ENCODE data around the gene SPACA7. TPM values are rescaled to one million over a fixed set of nuclear protein-coding genes. Genes with fewer than 3 reads are reported as not detected.

Gene SPACA7
- total RNA-seq, 1 experiment from 2014 or later: not detected

DNA sequence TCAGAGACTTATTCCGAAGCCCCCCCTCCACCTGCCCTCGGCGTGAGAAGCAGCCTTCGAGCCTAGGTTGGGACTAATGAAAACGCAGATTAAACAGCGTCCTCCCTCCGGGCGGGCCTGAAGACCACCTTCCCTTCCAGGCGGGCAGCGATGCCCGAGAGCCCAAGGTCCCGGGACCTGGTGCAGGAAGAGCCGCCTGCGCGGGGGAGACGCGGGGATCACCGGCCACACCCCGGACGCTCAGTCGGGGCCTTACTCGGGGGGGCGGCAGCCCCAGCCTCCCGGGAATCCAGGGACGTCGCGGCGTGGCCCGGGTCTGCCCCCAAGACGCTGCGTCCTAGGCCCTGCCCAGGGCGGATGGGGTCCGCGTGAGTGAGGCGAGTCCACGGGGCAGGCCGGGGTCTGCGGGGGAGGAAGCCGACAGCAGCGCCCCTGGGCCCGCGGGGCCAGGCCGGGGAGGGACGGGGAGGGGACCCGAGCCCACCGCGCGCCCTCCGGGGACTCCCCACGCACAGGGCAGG is 33.3 kb upstream of the SPACA7 start:
- TF ChIP-seq, protein P1, sequence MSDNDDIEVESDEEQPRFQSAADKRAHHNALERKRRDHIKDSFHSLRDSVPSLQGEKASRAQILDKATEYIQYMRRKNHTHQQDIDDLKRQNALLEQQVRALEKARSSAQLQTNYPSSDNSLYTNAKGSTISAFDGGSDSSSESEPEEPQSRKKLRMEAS (IDR thresholded peaks at IDR 0.05): no peak
- no peak for TF ChIP-seq SP1 (IDR thresholded peaks at IDR 0.05; ENCODE audit: low read depth)
- Histone ChIP-seq H3K79me2 (ENCODE audit: insufficient read depth, low read length) (no peaks in the 10 kb centered on the region), H3K9me3 (ENCODE audit: control insufficient read depth in 1 of 2, insufficient read depth in 1 of 2, low read depth in 1 of 2, low read length in 2 of 2) (no peaks in the 10 kb centered on the region), H3K9ac (ENCODE audit: low read length) (no peak overlapping the region), H3K27me3 (ENCODE audit: insufficient read depth, low read length) (peaks cover 58% of the 10 kb centered on the region), H4K20me1 (ENCODE audit: insufficient read depth) (no peaks in the 10 kb centered on the region), H3K4me2 (ENCODE audit: low read length) (no peak overlapping the region), H3K4me1 (ENCODE audit: control insufficient read depth in 1 of 2, insufficient read depth in 2 of 2, low read length in 2 of 2) (peaks cover 0 to 6% of the 10 kb centered on the region in 2 experiments; a peak in 3 of 4 replicates), H3K27ac (ENCODE audit: low read depth, low read length) (no peak overlapping the region), H3K4me3 (replicated peaks in 1 of 2; ENCODE audit: low read depth in 1 of 2, low read length in 2 of 2) (no peak overlapping the region), H3K36me3 (ENCODE audit: control insufficient read depth in 1 of 2, insufficient read depth in 2 of 2, low read length in 2 of 2) (no peaks in the 10 kb centered on the region), H2AFZ (ENCODE audit: low read depth, low read length, poor library complexity, severe bottlenecking) (no peak overlapping the region), H3K9me2 (ENCODE audit: insufficient read depth) (no peaks in the 10 kb centered on the region)
- ChIA-PET POLR2A (no interaction called here), RAD21 (ENCODE audit: low non-redundant PET in 1 of 2, low total read pairs in 2 of 2, uncharacterized antibody in 2 of 2, unreplicated experiment in 2 of 2) (no interaction called here), CTCF (no interaction called here)
- intact Hi-C loops (cut with micrococcal nuclease): no loop called here
- BruUV-seq (replicated peaks): no TSS peak
- DNase-seq (ENCODE audit: low read depth, low spot score) (no peak), ATAC-seq (no peak)

DNA sequence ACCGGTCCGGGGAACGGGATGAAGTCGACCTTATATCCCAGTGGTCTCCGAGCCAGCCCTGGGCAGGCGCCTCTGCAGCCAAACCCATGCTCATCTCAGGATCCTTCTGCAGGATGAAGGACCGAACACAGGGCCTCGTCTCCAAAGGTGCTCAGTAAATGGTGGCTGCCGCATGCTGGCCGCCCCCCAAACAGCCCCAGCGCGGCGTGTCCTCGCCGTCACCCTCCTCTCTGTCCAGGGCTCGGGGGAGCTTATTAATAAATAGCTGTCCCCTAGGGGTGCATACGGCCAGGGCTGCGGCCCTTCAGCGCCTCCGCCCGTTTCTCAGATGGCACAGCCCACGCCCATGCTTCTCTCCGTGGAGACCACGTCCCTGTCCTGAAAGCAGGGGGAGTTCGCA is 32.6 kb upstream of the SPACA7 start:
- intact Hi-C loops (cut with micrococcal nuclease): no loop called here
- no peaks in the 10 kb centered on the region for H3K9me2 ChIP-seq (ENCODE audit: insufficient read depth)
- H3K36me3 ChIP-seq (ENCODE audit: control insufficient read depth in 1 of 2, insufficient read depth in 2 of 2, low read length in 2 of 2): no peaks in the 10 kb centered on the region
- no peak overlapping the region for H3K9ac ChIP-seq (ENCODE audit: low read length)
- H3K4me3 ChIP-seq (replicated peaks in 1 of 2; ENCODE audit: low read depth in 1 of 2, low read length in 2 of 2): no peak overlapping the region
- H4K20me1 ChIP-seq (ENCODE audit: insufficient read depth): no peaks in the 10 kb centered on the region
- no peaks in the 10 kb centered on the region for H3K9me3 ChIP-seq (ENCODE audit: control insufficient read depth in 1 of 2, insufficient read depth in 1 of 2, low read depth in 1 of 2, low read length in 2 of 2)
- peaks cover 0 to 6% of the 10 kb centered on the region in 2 experiments; a peak in 3 of 4 replicates for H3K4me1 ChIP-seq (ENCODE audit: control insufficient read depth in 1 of 2, insufficient read depth in 2 of 2, low read length in 2 of 2)
- H3K79me2 ChIP-seq (ENCODE audit: insufficient read depth, low read length): no peaks in the 10 kb centered on the region
- CTCF ChIA-PET: no interaction called here
- ATAC-seq: no peak
- BruUV-seq (replicated peaks): no TSS peak
- no peak overlapping the region for H2AFZ ChIP-seq (ENCODE audit: low read depth, low read length, poor library complexity, severe bottlenecking)
- POLR2A ChIA-PET: no interaction called here
- H3K27ac ChIP-seq (ENCODE audit: low read depth, low read length): no peak overlapping the region
- H3K27me3 ChIP-seq (ENCODE audit: insufficient read depth, low read length): peaks cover 58% of the 10 kb centered on the region
- RAD21 ChIA-PET (ENCODE audit: low non-redundant PET in 1 of 2, low total read pairs in 2 of 2, uncharacterized antibody in 2 of 2, unreplicated experiment in 2 of 2): no interaction called here
- H3K4me2 ChIP-seq (ENCODE audit: low read length): no peak overlapping the region
- no peak for DNase-seq (ENCODE audit: low read depth, low spot score)
- TF ChIP-seq TCF7L2 (IDR thresholded peaks at IDR 0.05; ENCODE audit: borderline replicate concordance, extremely low read depth, insufficient read depth, insufficient read length): no peak
- TF ChIP-seq RAD21 (IDR thresholded peaks at IDR 0.05; ENCODE audit: low read depth): no peak
- TF ChIP-seq, protein P2, sequence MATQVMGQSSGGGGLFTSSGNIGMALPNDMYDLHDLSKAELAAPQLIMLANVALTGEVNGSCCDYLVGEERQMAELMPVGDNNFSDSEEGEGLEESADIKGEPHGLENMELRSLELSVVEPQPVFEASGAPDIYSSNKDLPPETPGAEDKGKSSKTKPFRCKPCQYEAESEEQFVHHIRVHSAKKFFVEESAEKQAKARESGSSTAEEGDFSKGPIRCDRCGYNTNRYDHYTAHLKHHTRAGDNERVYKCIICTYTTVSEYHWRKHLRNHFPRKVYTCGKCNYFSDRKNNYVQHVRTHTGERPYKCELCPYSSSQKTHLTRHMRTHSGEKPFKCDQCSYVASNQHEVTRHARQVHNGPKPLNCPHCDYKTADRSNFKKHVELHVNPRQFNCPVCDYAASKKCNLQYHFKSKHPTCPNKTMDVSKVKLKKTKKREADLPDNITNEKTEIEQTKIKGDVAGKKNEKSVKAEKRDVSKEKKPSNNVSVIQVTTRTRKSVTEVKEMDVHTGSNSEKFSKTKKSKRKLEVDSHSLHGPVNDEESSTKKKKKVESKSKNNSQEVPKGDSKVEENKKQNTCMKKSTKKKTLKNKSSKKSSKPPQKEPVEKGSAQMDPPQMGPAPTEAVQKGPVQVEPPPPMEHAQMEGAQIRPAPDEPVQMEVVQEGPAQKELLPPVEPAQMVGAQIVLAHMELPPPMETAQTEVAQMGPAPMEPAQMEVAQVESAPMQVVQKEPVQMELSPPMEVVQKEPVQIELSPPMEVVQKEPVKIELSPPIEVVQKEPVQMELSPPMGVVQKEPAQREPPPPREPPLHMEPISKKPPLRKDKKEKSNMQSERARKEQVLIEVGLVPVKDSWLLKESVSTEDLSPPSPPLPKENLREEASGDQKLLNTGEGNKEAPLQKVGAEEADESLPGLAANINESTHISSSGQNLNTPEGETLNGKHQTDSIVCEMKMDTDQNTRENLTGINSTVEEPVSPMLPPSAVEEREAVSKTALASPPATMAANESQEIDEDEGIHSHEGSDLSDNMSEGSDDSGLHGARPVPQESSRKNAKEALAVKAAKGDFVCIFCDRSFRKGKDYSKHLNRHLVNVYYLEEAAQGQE (IDR thresholded peaks at IDR 0.05; ENCODE audit: low read depth): no peak
- no peak for TF ChIP-seq JUND (IDR thresholded peaks at IDR 0.05)
- TF ChIP-seq SRF (IDR thresholded peaks at IDR 0.05; ENCODE audit: low read depth): no peak
- no peak for TF ChIP-seq POLR2AphosphoS5 (IDR thresholded peaks at IDR 0.05; ENCODE audit: low read depth, low read length)
- no peak for TF ChIP-seq EGR1 (IDR thresholded peaks at IDR 0.05; ENCODE audit: low read depth)
- TF ChIP-seq CBX3 (IDR thresholded peaks at IDR 0.05; ENCODE audit: low read depth): no peak
- TF ChIP-seq SIN3A (IDR thresholded peaks at IDR 0.05; ENCODE audit: low read depth): no peak
- no peak for TF ChIP-seq CEBPB (IDR thresholded peaks at IDR 0.05; ENCODE audit: low read depth)
- TF ChIP-seq SP1 (IDR thresholded peaks at IDR 0.05; ENCODE audit: low read depth): no peak
- no peak for TF ChIP-seq ZFX (IDR thresholded peaks at IDR 0.05)
- TF ChIP-seq, protein P1 (IDR thresholded peaks at IDR 0.05): no peak
- no peak for TF ChIP-seq FOSL1 (IDR thresholded peaks at IDR 0.05; ENCODE audit: low read depth)
- TF ChIP-seq, protein P3, sequence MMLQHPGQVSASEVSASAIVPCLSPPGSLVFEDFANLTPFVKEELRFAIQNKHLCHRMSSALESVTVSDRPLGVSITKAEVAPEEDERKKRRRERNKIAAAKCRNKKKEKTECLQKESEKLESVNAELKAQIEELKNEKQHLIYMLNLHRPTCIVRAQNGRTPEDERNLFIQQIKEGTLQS (IDR thresholded peaks at IDR 0.05): no peak
- no peak for TF ChIP-seq ZNF274 (IDR thresholded peaks at IDR 0.05; ENCODE audit: low read depth, low read length)
- no peak for TF ChIP-seq YY1 (IDR thresholded peaks at IDR 0.05; ENCODE audit: extremely low read depth, insufficient replicate concordance, low read depth, low read length)

All from HCT116 (cell line).